HCT116 (cell line): ENCODE measurements around the gene NXPE4. TPM values are rescaled to one million over a fixed set of nuclear protein-coding genes. Genes with fewer than 3 reads are reported as not detected.

ENCODE experiments used
- ATAC-seq: fragments of 200-7000 bp; cut with Tn5 transposase; 2 replicates; pipeline ENCODE4 v1.9.1; 2020; ENCODE audit warnings: mild to moderate bottlenecking, moderate library complexity
- BruUV-seq: library from RNA; stranded (reverse); fragments of 400-500 nt; replicated peaks from 2 replicates; lab custom pipeline; 2021; lab: Mats Ljungman, UMichigan
- CTCF ChIA-PET: fragments of 300-600 bp; sonication (Branson Sonifier 250); formaldehyde crosslinking; loops from one replicate; lab custom pipeline; 2021; ENCODE audit warnings: antibody characterized with exemption; lab: Charles Lee
- POLR2A ChIA-PET: fragments of 300-600, 350-600 bp; sonication (Branson Sonifier 250); formaldehyde crosslinking; loops from one replicate; lab custom pipeline; 2021; ENCODE audit warnings: antibody characterized with exemption; lab: Charles Lee
- RAD21 ChIA-PET, 2 experiments: fragments of 300-600 bp; sonication (Branson Sonifier 250); formaldehyde crosslinking; loops; one replicate each; lab custom pipeline; 2023; ENCODE audit warnings: low total read pairs in 2 of 2; ENCODE audit not compliant: uncharacterized antibody in 2 of 2, unreplicated experiment in 2 of 2, low non-redundant PET in 1 of 2; lab: Charles Lee
- DNase-seq: peaks from one replicate; pipeline ENCODE4 v3.0.0-alpha.2; 2010; ENCODE audit warnings: low read depth, low spot score
- H2AFZ ChIP-seq: fragments of 200-600 bp; shearing (Covaris generic), sonication (generic); 2 replicates; pipeline ENCODE4 v1.6.1; 2017; ENCODE audit warnings: low read depth, mixed run types, mixed read lengths, antibody characterized with exemption, low read length; ENCODE audit not compliant: poor library complexity, severe bottlenecking
- H3K27ac ChIP-seq: 2 replicates; pipeline ENCODE4 v1.5.1; 2012; ENCODE audit warnings: low read depth, low read length
- H3K27me3 ChIP-seq: fragments of 200-600 bp; sonication (generic); 2 replicates; pipeline ENCODE4 v1.6.1; 2016; ENCODE audit warnings: mixed run types, low read length, mixed read lengths; ENCODE audit not compliant: insufficient read depth
- H3K36me3 ChIP-seq, 2 experiments: fragments of 200-500 bp in 1 of 2; fragments of 200-600 bp in 1 of 2; sonication (Bioruptor generic) in 1 of 2; sonication (generic) in 1 of 2; 2 replicates each; pipeline versions ENCODE4 v1.5.1 to v1.6.1; 2014 to 2016; ENCODE audit warnings: low read length in 2 of 2, inconsistent platforms in 1 of 2, mixed read lengths in 1 of 2, mixed run types in 1 of 2; ENCODE audit not compliant: insufficient read depth in 2 of 2, control insufficient read depth in 1 of 2
- H3K4me1 ChIP-seq, 2 experiments: fragments of 200-600 bp in 1 of 2; sonication (generic) in 1 of 2; 2 replicates each; pipeline versions ENCODE4 v1.5.1 to v1.6.1; 2012 to 2017; ENCODE audit warnings: low read length in 2 of 2, inconsistent platforms in 1 of 2, mild to moderate bottlenecking in 1 of 2, mixed read lengths in 1 of 2, mixed run types in 1 of 2, moderate library complexity in 1 of 2; ENCODE audit not compliant: insufficient read depth in 2 of 2, control insufficient read depth in 1 of 2
- H3K4me2 ChIP-seq: fragments of 200-600 bp; sonication (generic); 2 replicates; pipeline ENCODE4 v1.6.1; 2017; ENCODE audit warnings: mixed run types, low read length, mixed read lengths
- H3K4me3 ChIP-seq, 2 experiments: fragments of 200-600 bp in 1 of 2; sonication (generic) in 1 of 2; replicated peaks in 1 of 2; 2 replicates each; pipeline ENCODE4 v1.5.1; 2011 to 2016; ENCODE audit warnings: low read length in 2 of 2, control low read depth in 1 of 2, low read depth in 1 of 2, mild to moderate bottlenecking in 1 of 2, mixed read lengths in 1 of 2, mixed run types in 1 of 2
- H3K79me2 ChIP-seq: fragments of 200-600 bp; sonication (generic); 2 replicates; pipeline ENCODE4 v1.6.1; 2017; ENCODE audit warnings: mild to moderate bottlenecking, mixed run types, low read length, moderate library complexity, mixed read lengths; ENCODE audit not compliant: insufficient read depth
- H3K9ac ChIP-seq: fragments of 200-600 bp; sonication (generic); 2 replicates; pipeline ENCODE4 v1.6.1; 2016; ENCODE audit warnings: low read length, mixed read lengths
- H3K9me2 ChIP-seq: fragments of 200-600 bp; sonication (generic), shearing (Covaris generic); 2 replicates; pipeline ENCODE4 v1.6.1; 2017; ENCODE audit warnings: mixed run types, mild to moderate bottlenecking, moderate library complexity; ENCODE audit not compliant: insufficient read depth
- H3K9me3 ChIP-seq, 2 experiments: fragments of 200-500 bp in 1 of 2; fragments of 200-600 bp in 1 of 2; sonication (Bioruptor generic) in 1 of 2; sonication (generic) in 1 of 2; 2 replicates each; pipeline ENCODE4 v1.6.1; 2014 to 2017; ENCODE audit warnings: low read length in 2 of 2, mixed read lengths in 2 of 2, inconsistent platforms in 1 of 2, low read depth in 1 of 2, mild to moderate bottlenecking in 1 of 2, mixed run types in 1 of 2, moderate library complexity in 1 of 2; ENCODE audit not compliant: control insufficient read depth in 1 of 2, insufficient read depth in 1 of 2
- H4K20me1 ChIP-seq: fragments of 200-600 bp; sonication (generic), shearing (Covaris generic); 2 replicates; pipeline ENCODE4 v1.6.1; 2017; ENCODE audit warnings: mixed run types, mild to moderate bottlenecking, moderate library complexity; ENCODE audit not compliant: insufficient read depth
- ATF3 ChIP-seq: IDR thresholded peaks from 2 replicates; pipeline ENCODE4 v1.6.1; 2012
- CEBPB ChIP-seq: IDR thresholded peaks from 2 replicates; pipeline ENCODE4 v1.6.1; 2012; ENCODE audit warnings: low read depth
- CTCF ChIP-seq, 3 experiments: fragments of 200-600 bp in 1 of 3; sonication (generic) in 1 of 3; IDR thresholded peaks in 2 of 3; conservative IDR thresholded peaks in 1 of 3; 2 replicates each; pipeline ENCODE4 v1.5.1; 2012 to 2017; ENCODE audit warnings: low read depth in 2 of 3, low read length in 2 of 3, antibody characterized with exemption in 1 of 3, borderline replicate concordance in 1 of 3, control low read depth in 1 of 3, mild to moderate bottlenecking in 1 of 3, mixed read lengths in 1 of 3, mixed run types in 1 of 3, moderate library complexity in 1 of 3; ENCODE audit not compliant: insufficient read depth in 1 of 3
- EGR1 ChIP-seq: IDR thresholded peaks from 2 replicates; pipeline ENCODE4 v1.6.1; 2012; ENCODE audit warnings: low read depth
- EZH2 ChIP-seq: fragments of 200-600 bp; sonication (generic); IDR thresholded peaks from 2 replicates; pipeline ENCODE4 v1.6.1; 2017; ENCODE audit warnings: antibody characterized with exemption, mixed run types
- JUND ChIP-seq: IDR thresholded peaks from 2 replicates; pipeline ENCODE4 v1.6.1; 2012
- POLR2A ChIP-seq: IDR thresholded peaks from 2 replicates; pipeline ENCODE4 v1.7.0; 2011; ENCODE audit warnings: borderline replicate concordance; ENCODE audit not compliant: insufficient read depth, insufficient read length; ENCODE audit errors: extremely low read depth
- POLR2AphosphoS5 ChIP-seq: IDR thresholded peaks from 2 replicates; pipeline ENCODE4 v1.6.1; 2011; ENCODE audit warnings: mild to moderate bottlenecking, low read depth, low read length, moderate library complexity
- SIN3A ChIP-seq: IDR thresholded peaks from 2 replicates; pipeline ENCODE4 v1.6.1; 2012; ENCODE audit warnings: low read depth
- SP1 ChIP-seq: IDR thresholded peaks from 2 replicates; pipeline ENCODE4 v1.6.1; 2012; ENCODE audit warnings: low read depth
- SRF ChIP-seq: IDR thresholded peaks from 2 replicates; pipeline ENCODE4 v1.6.1; 2012; ENCODE audit warnings: low read depth
- TCF7L2 ChIP-seq: IDR thresholded peaks from 2 replicates; pipeline ENCODE4 v1.7.0; 2011; ENCODE audit warnings: borderline replicate concordance, inconsistent platforms; ENCODE audit not compliant: insufficient read depth, insufficient read length; ENCODE audit errors: extremely low read depth
- ZFX ChIP-seq: fragments of 450-650 bp; IDR thresholded peaks from 2 replicates; pipeline ENCODE4 v1.6.1; 2017
- ZNF274 ChIP-seq: fragments of 200-500 bp; sonication (Bioruptor generic); IDR thresholded peaks from 2 replicates; pipeline ENCODE4 v1.6.1; 2014; ENCODE audit warnings: mild to moderate bottlenecking, low read depth, low read length, inconsistent platforms
- intact Hi-C: fragments of 100-400 bp; cut with micrococcal nuclease; formaldehyde crosslinking; loops from 2 replicates; pipeline ENCODE4 v1.10.0; 2022
- total RNA-seq: library from RNA; stranded (reverse); gene quantifications from one replicate; pipeline ENCODE4 v1.2.1, GENCODE V29; 2021; ENCODE audit not compliant: unreplicated experiment
- TF ChIP-seq, protein P1 (sequence below): IDR thresholded peaks from 2 replicates; pipeline ENCODE4 v1.6.1; 2011; ENCODE audit warnings: mild to moderate bottlenecking, low read length, moderate library complexity; ENCODE audit not compliant: insufficient replicate concordance; ENCODE audit errors: extremely low read depth
- TF ChIP-seq, protein P2 (sequence below): IDR thresholded peaks from 2 replicates; pipeline ENCODE4 v1.6.1; 2012

The NXPE4 gene
- total RNA-seq, 1 experiment from 2014 or later: not detected

- DNase-seq (no peak), ATAC-seq (no peak)
- Histone ChIP-seq H3K27me3 (no peaks in the 10 kb centered on the region), H3K9ac (no peak overlapping the region), H4K20me1 (no peaks in the 10 kb centered on the region), H3K36me3 (no peaks in the 10 kb centered on the region), H3K9me2 (no peaks in the 10 kb centered on the region), H3K27ac (no peak overlapping the region), H3K79me2 (no peaks in the 10 kb centered on the region), H3K9me3 (no peaks in the 10 kb centered on the region), H2AFZ (no peak overlapping the region), H3K4me3 (no peak overlapping the region), H3K4me2 (no peak overlapping the region), H3K4me1 (no peaks in the 10 kb centered on the region)
- no TSS peak for BruUV-seq
- POLR2A ChIA-PET: no interaction called here
- TF ChIP-seq EGR1 (no peak), EZH2 (no peak)
- intact Hi-C loops: no loop called here
- RAD21 ChIA-PET: no interaction called here
- CTCF ChIA-PET: no interaction called here
Observed at GRCh38 chr11:114569801-114570200, 25.8 kb downstream of the NXPE4 start.

- CTCF ChIA-PET: no interaction called here
- no peak for DNase-seq
- no peak for TF ChIP-seq ZNF274
- TF ChIP-seq POLR2A: no peak
- TF ChIP-seq CEBPB: no peak
- no peak for TF ChIP-seq CTCF (IDR thresholded peaks at IDR 0.05 in 2 of 3, conservative IDR thresholded peaks at IDR 0.05 in 1 of 3; ENCODE audit: borderline replicate concordance in 1 of 3, insufficient read depth in 1 of 3, low read depth in 2 of 3, low read length in 2 of 3)
- TF ChIP-seq, protein P1, sequence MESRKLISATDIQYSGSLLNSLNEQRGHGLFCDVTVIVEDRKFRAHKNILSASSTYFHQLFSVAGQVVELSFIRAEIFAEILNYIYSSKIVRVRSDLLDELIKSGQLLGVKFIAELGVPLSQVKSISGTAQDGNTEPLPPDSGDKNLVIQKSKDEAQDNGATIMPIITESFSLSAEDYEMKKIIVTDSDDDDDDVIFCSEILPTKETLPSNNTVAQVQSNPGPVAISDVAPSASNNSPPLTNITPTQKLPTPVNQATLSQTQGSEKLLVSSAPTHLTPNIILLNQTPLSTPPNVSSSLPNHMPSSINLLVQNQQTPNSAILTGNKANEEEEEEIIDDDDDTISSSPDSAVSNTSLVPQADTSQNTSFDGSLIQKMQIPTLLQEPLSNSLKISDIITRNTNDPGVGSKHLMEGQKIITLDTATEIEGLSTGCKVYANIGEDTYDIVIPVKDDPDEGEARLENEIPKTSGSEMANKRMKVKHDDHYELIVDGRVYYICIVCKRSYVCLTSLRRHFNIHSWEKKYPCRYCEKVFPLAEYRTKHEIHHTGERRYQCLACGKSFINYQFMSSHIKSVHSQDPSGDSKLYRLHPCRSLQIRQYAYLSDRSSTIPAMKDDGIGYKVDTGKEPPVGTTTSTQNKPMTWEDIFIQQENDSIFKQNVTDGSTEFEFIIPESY: no peak
- no peak for TF ChIP-seq JUND
- TF ChIP-seq SP1: no peak
- no peak for TF ChIP-seq SIN3A
- no peak for TF ChIP-seq ZFX
- no peak for TF ChIP-seq SRF
- TF ChIP-seq ATF3: no peak
- no peak for TF ChIP-seq EGR1
- TF ChIP-seq TCF7L2: no peak
- no peak for TF ChIP-seq POLR2AphosphoS5
- TF ChIP-seq, protein P2, sequence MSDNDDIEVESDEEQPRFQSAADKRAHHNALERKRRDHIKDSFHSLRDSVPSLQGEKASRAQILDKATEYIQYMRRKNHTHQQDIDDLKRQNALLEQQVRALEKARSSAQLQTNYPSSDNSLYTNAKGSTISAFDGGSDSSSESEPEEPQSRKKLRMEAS: no peak
- RAD21 ChIA-PET: no interaction called here
- POLR2A ChIA-PET: no interaction called here
- no peak for ATAC-seq
- no peaks in the 10 kb centered on the region for H3K36me3 ChIP-seq
- peaks cover 0 to 17% of the 10 kb centered on the region in 2 experiments; a peak in 2 of 4 replicates for H3K4me1 ChIP-seq
- no peaks in the 10 kb centered on the region for H4K20me1 ChIP-seq
- H3K27ac ChIP-seq: no peak overlapping the region
- intact Hi-C loops: no loop called here
- H3K9ac ChIP-seq: no peak overlapping the region
- H3K27me3 ChIP-seq: no peaks in the 10 kb centered on the region
- BruUV-seq: no TSS peak
- H3K4me2 ChIP-seq: no peak overlapping the region
- H3K9me3 ChIP-seq: no peaks in the 10 kb centered on the region
- no peaks in the 10 kb centered on the region for H3K79me2 ChIP-seq
- H3K4me3 ChIP-seq: no peak overlapping the region
- no peak overlapping the region for H2AFZ ChIP-seq
- H3K9me2 ChIP-seq: no peaks in the 10 kb centered on the region
Observed at GRCh38 chr11:114566276-114566675, 29.3 kb downstream of the NXPE4 start.
